HG03060 (cell line): ENCODE results near the gene XKR3.
"Not testable (repeated sequence)": the region's sequence is repeated elsewhere in the genome, so short reads cannot be mapped to it uniquely, and the experiment has no call there.

Experiments
- ATAC-seq: cut with Tn5 transposase; IDR thresholded peaks from one replicate; pipeline ENCODE4 v1.9.1; 2021; ENCODE audit warnings: low read depth, moderate number of reproducible peaks; ENCODE audit not compliant: unreplicated experiment

XKR3 gene

GRCh38 chr22:16807109-16807508 lies 18.1 kb downstream of the XKR3 start:
- ATAC-seq = no peak

GRCh38 chr22:16806401-16806800 lies 18.8 kb downstream of the XKR3 start:
- no peak for ATAC-seq

DNA sequence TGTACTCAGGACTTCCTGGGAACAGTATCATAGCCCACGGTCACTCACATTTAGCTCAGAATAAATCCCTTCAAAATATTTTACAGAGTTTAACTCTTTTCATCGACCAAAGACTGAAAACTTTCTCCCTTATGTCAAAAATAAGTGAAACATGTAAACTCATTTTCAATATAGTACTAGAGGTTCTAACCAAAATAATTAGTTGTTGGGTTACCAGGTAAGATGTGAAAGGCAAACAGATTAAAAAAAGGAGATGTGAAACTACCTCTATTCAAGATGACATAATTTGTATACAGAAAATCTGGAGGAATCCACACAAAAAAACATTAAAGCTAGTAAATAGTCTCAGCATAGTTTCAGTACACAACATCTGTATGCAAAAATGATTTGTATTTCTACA lies 20.3 kb downstream of the XKR3 start:
- no peak for ATAC-seq

GRCh38 chr22:16803255-16803917 lies 21.8 kb downstream of the XKR3 start:
- no peak for ATAC-seq

DNA sequence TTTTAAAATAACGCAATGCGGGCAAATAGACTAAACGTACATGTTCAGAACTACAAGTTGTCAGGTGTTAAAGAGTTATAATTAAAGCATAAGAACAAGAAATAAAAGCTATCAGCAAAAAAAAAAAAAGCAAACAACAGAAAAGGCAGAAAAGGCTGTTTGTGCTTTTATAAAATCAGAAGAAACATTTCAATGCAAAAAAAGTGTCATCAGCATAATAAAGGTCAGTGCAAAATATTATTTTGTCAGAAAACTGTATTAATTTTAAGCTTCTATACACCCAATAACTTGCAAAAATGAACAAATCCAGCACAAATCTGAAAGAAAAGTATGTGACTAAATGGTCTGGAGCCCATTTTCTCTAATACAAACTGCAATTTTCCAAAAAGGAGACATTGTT lies 23.6 kb downstream of the XKR3 start:
- no peak for ATAC-seq

DNA sequence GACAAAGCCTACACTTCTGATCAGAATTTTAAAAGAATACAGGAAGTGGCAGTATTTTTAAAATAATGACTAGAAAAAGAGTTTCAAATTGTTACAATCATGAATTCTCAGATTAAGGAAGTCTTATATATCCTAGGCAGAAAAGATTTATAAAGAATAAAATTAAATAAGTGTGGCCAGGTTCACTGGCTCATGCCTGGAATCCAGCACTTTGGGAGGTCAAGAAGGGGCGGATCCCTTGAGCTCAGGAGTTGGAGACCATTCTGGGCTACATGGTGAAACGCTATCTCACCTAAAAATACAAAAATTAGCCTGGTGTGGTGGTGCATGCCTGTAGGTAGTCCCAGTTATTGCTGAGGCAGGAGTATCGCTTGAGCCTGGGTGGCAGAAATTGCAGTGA lies 24.1 kb downstream of the XKR3 start:
- ATAC-seq = no peak

DNA sequence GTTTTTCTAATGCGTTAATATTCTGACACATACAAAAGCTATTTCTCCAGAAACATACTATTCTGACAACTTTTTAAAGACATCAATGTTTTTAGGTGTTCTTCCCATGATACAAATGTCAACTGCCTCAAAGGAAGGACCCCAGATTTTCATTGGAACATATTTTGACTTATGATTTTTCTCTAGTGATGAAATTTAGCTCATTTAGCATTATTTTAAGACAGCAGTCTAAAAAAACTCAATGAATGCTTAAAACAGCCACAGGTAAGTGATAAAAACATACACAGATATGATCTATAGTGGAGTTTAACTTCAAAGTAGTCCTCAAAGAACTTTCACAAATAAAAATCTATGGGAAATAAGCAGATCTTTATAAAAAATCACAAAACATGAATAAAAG lies 24.9 kb downstream of the XKR3 start:
- no peak for ATAC-seq

- not testable (repeated sequence) for ATAC-seq
Measured at GRCh38 chr22:16795504-16795903, 29.7 kb downstream of the XKR3 start.

GRCh38 chr22:16793831-16794230 lies 31.4 kb downstream of the XKR3 start:
- ATAC-seq = no peak

- no peak for ATAC-seq
Measured at GRCh38 chr22:16789860-16790493, 35.2 kb downstream of the XKR3 start.

- ATAC-seq = no peak
Measured at GRCh38 chr22:16783930-16784354, 41.3 kb downstream of the XKR3 start.

DNA sequence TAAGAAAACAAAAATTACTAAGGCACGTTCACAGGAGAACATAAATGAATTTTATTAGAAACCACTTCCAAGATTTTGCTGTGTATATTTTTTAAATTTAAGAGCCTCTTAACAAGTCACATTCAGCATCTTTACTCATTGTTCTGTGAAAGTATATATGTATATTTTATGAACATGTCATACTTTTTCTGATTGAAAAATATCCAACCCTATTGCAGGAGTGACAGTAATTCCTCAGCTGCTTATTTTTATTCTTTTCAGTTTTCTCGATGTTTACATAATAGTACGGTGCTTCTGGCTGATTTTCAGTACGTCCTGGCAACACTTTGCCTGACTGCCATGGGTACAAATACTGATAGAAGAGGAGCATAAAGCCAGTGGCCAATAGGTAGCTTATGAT lies 41.8 kb downstream of the XKR3 start:
- ATAC-seq = no peak

- no peak for ATAC-seq
Measured at GRCh38 chr22:16781764-16782329, 43.4 kb downstream of the XKR3 start.

DNA sequence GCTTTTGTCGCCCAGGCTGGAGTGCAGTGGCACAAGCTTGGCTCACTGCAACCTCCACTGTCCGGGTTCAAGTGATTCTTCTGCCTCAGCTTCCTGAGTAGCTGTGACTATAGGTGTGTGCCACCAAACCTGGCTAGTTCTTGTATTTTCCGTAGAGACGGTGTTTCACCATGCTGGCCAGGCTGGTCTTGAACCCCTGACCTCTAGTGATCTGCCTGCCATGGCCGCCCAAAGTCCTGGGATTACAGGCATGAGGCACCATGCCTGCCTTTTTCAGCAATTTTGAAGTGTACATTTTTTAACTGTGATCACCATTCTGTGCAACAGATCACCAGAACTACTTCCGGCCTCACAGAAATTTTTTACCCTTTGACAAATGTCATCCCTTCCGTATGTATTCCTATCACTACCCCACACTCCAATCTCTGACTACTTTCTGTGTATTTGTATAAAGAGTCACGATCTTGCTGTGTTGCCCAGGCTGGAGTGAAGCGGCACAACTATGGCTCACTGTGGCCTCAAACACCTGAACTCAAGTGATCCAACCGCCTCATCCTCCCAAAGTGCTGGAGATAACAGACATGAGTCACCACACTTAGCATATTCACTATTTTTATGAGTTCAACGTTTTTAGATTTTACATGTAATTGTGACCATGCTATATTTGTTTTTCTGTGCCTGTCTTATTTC lies 44.0 kb downstream of the XKR3 start:
- ATAC-seq = no peak

DNA sequence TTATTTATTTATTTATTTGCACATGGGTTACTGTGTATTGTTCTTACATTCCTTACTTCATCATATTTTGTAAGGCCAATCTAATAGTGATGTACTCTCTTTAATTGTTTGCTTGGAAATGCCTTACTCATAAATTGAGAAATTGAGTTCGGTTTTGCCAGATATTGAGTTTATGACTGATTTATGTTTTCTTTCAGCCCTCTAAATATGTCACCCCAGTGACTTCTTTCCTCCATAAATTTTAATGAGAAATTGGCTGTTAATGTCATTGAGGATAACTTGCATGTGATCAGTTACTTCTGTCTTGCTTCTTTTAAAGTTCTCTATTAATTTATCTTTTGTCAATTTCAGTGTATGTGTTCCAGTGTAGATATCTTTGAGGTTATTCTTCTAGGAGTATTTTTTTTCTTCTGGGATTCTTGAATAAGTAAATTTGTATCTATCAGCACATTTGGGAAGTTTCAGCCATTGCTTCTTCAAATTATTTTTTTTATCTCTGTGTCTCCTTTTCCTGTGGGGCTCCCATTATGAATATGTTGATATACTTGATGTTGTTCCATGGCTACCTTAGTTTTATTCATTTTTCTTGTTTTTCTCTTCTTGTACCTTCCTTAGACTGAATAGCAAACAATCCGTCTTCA lies 47.8 kb downstream of the XKR3 start:
- no peak for ATAC-seq

GRCh38 chr22:16776080-16776479 lies 49.1 kb downstream of the XKR3 start:
- no peak for ATAC-seq

GRCh38 chr22:16774911-16775500 lies 50.2 kb downstream of the XKR3 start:
- no peak for ATAC-seq

GRCh38 chr22:16771569-16771968 lies 53.6 kb downstream of the XKR3 start:
- ATAC-seq = not testable (repeated sequence)

DNA sequence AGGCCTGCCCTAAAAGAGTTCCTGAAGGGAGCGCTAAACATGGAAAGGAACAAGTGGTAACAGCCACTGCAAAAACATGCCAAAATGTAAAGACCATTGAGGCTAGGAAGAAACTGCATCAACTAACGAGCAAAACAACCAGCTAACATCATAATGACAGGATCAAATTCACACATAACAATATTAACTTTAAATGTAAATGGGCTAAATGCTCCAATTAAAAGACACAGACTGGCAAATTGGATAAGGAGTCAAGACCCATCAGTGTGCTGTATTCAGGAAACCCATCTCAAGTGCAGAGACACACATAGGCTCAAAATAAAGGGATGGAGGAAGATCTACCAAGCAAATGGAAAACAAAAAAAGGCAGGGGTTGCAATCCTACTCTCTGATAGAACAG lies 57.3 kb downstream of the XKR3 start:
- not testable (repeated sequence) for ATAC-seq

- not testable (repeated sequence) for ATAC-seq
Measured at GRCh38 chr22:16762224-16762623, 63.0 kb downstream of the XKR3 start.

DNA sequence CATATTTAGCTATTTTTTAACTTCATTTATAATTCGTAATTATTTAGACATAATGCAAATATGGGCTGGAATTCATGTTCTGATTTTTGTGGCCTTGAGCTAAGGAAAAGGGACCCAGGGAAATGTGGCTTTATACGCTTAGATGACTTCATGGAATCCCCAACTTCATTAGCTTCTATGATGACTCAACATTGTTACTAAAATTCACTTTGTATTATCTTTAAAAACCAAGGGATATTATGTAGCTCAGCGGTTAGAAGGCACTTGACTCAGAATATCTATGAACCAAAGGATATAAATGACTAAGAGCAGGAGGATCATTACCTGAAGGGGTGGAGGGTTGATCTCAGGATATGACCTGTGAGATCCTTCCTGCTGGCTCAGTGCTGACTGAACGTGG lies 64.8 kb downstream of the XKR3 start:
- ATAC-seq = not testable (repeated sequence)
